ENCODE data around the gene SOX12.
"Not testable (repeated sequence)": the region's sequence is repeated elsewhere in the genome, so short reads cannot be mapped to it uniquely, and the experiment has no call there.

SOX12 gene

GRCh38 chr20:329851-330232 is 4.5 kb downstream of the SOX12 start:
- no peak for DNase-seq

DNA sequence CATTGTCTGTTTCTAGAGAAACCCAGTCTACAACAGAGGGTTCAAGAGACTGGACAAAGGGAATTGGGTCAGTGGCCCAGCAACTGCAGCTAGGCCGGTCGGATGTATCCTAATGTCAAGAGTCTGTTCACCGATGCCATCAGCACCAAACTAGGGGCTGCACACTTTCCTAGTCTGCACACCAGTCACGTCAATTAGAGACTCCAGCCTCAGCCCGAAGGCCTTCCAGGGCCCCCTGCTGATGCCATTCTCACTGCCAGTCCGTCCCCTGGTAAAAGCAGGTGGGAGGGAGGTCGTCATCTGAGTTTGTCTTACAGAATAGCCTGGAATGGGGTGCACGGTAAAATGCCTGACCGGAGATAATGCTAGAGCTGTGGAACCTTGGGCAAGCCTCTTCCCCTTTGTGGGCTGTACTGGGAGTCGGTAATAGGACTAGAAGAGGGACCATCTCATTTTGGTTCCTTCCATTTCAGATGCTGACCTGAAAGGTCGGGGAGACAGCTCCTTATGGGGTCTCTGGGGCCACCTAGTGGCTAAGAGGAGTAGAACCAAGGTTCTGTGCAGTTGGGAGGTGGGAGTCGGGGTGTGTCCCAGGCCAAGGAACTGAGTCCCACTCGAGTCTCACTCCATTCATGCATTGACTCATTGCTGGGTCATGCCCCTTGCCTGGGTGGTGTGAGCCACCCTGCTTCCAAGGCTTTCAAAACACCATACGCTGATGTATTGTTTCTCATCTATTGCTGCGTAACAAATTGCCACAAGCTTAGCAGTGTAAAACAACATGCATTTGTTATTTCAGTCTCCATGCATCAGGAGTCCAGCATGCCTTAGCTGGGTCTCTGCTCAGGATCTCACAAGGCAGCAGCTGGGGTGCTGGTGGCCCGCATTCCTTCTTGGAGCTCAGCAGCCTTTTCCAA is 5.1 kb downstream of the SOX12 start:
- peak; percentile 71 for DNase-seq

DNA sequence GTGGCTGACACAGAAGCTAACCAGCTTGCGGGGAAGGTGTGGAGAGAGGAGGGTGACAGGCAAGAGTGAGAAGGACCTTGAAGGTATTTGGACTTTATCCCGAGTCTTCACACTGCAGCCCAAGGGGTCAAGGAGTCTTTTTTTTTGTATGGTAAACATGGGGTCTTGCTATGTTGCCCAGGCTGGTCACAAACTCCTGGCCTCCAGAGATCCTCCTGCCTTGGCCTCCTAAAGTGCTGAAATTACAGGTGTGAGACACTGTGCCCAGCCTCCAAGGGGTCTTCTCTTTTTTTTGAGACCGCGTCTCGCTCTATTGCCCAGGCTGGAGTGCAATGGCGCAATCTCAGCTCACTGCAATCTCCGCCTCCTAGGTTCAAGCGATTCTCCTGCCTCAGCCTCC is 9.2 kb downstream of the SOX12 start:
- DNase-seq = no peak

DNA sequence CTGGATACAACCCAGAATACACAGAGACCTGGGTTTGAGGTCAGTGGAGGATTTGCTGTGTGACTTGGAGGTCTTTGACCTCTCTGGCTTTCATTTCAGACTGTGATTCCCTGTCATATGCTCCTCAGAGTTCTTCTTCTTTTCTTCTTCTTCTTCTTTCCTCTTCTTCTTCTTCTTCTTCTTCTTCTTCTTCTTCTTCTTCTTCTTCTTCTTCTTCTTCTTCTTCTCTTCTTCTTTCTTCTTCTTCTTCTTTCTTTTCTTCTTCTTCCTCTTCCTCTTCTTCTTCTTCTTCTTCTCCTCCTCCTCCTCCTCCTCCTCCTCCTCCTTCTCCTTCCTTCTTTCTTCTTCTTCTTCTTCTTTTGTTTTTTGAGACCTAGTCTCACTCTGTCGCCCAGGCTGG is 10.7 kb downstream of the SOX12 start:
- not testable (repeated sequence) for DNase-seq

DNA sequence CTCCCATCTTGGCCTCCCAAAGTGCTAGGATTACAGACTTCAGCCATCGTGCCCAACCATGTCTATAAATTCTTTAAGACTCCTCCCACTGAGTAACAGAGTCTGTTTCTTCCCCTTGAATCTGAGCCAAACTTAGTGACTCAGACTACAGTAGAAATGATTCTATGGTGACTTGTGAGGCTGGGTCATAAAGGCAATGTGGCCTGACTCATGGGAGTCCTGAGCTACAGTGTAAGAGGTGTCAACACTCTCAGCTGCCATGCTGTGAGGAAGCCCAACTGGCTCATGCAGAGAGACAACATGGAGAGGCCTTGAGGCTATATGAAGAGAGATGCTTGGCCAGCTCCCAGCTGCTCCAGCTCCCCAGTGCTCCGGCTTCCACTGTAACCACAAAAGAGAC is 16.3 kb downstream of the SOX12 start:
- DNase-seq = no peak

DNA sequence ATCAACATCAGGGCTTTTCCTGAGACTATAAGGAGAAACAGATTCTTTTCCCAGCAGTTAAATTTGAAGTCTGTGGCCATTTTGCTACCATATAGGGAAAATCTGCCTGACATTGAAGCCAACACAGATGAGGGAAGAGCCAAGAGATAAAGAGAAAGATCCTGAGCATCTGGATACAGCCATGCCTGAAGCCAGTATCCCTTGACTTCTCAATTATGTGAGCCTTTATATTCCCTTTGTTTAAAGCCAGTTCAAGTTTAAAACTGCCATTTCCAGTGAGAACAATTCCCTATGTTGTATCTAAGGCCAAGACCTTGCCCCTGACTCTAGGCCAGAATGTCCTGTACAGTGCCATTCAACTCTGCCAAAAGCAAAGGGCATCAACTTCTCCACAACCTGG is 17.8 kb downstream of the SOX12 start:
- no peak for DNase-seq

- no peak for DNase-seq
These were observed 20.8 kb downstream of the SOX12 start for GRCh38 chr20:346033-346639.

- DNase-seq = no peak
These were observed 21.4 kb downstream of the SOX12 start, which contains the start of gene NRSN2 for GRCh38 chr20:346640-347316. NRSN2 (plus strand) TSS chr20:347111; CDS start chr20:349644, 2,533 bp downstream.

DNA sequence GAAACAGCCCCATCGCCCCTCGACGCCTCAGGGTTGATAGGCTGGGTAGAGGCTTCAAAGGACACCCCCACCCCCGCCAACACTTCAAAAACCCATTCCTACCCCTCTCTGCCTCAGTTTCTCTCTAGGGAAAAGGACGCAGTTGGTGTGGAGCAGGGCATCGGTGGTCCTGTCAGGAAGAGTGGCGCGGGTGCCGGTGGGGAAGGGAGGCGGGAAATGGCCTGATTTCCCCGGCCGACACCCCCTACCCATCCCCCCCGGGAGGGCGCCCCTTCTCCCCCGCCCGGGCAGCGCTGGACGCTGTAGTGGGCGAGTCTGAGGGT is 21.9 kb downstream of the SOX12 start:
- DNase-seq = no peak

- no peak for DNase-seq
These were observed 22.5 kb downstream of the SOX12 start for GRCh38 chr20:347640-348484.

DNA sequence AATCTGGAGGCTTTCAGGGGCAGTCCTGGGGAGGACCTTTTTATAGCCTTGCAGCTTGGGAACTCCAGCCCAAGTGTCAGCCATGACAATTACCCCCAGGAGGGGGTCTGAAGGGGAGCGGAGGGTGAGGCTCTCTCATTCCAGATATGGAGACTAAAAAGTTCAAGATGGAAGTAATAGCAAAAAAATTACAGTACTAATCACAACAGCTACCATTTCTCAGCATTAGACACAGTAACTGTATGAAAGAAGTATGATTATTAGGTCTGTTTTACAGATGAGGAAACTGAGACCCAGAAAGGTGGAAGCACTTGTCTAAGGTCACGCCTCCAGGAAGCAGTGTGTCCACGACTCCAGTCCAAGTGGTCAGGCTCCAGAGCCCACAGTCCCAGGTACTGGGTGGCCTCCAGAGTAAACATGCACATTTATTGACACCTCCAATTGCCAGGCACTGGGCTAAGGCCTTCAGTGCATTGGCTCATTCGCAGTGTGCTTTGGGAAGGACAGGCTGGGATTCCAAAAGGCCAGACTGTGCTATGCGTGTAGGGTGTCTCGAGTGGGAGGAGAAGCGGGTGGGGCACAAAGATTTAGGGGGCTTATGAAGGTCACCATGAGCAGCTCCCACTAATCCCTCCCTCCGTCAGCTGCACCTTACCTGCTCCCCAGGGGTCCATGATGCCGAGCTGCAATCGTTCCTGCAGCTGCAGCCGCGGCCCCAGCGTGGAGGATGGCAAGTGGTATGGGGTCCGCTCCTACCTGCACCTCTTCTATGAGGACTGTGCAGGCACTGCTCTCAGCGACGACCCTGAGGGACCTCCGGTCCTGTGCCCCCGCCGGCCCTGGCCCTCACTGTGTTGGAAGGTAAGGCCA is 23.9 kb downstream of the SOX12 start:
- no peak for DNase-seq

- DNase-seq = no peak
These were observed 27.8 kb downstream of the SOX12 start for GRCh38 chr20:353166-353565.

GRCh38 chr20:354298-354977 is 29.1 kb downstream of the SOX12 start:
- DNase-seq = peak; percentile 29

DNA sequence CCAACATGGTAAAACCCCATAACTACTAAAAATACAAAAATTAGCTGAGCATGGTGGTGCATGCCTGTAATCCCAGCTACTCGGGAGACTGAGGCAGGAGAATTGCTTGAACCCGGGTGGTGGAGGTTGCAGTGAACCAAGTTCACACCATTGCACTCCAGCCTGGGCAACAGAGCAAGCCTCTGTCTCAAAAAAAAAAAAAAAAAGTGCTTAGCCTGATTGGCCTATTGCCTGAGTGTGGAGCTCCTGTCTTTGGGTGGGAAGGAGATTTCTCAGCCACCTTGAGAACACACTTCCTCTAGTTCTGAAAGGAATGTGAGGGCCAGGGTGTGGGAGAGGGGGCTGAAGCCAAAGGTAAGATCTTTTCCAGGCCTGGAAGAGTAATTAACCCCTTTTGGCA is 30.8 kb downstream of the SOX12 start:
- DNase-seq = not testable (repeated sequence)

- no peak for DNase-seq
These were observed 31.4 kb downstream of the SOX12 start for GRCh38 chr20:356745-357144.

GRCh38 chr20:358891-359555 is 33.7 kb downstream of the SOX12 start:
- no peak for DNase-seq

GRCh38 chr20:361561-361960 is 36.2 kb downstream of the SOX12 start:
- DNase-seq = no peak

- peak; percentile 93 for DNase-seq
These were observed 37.2 kb downstream of the SOX12 start for GRCh38 chr20:362271-363254.

DNA sequence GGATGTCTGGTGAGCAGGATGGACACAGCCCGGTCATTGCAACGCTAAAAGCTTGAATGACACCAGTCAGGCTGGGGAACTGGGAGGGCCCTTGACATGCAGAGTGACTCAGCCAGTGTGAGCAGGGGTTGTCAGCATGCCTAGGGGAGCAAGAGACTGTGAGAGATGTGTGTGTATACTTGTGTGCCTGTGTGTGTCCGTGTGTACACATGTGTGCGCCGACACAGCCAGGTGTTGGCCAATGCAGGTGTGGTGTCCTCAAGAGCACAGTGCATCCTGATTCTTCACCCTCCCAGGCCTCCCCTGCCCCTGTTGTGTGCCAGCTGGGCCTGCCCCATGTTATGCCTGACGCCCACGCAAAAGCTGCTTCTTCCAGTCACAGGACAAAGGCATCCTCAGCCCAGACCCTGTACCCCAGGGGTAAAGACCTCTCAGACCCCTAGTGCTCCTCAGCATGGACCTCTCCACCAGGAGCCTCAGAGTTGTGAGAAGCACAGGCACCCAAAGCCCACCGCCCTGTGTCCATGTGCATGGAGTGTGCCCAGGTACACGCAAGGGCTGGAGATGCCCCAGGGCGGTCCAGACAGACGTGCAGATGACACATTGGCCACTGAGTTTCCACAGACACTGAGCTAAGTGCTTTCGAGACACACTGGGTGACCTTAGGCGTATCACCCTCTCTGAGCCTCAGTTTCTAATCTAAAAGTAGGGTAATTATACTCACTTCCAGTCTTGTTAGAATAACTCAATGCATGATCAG is 38.1 kb downstream of the SOX12 start:
- no peak for DNase-seq
